Neuron (in vitro differentiated cells): ENCODE measurements around the gene EEF1A2.

Experiments used
- H2AFZ ChIP-seq: one replicate; pipeline ENCODE4 v1.6.1; 2013; ENCODE audit warnings: low read depth, mild to moderate bottlenecking, inconsistent platforms, low read length, moderate library complexity
- H3K27me3 ChIP-seq: one replicate; pipeline ENCODE4 v1.6.1; 2013; ENCODE audit warnings: low read length; ENCODE audit not compliant: insufficient read depth
- H3K36me3 ChIP-seq: one replicate; pipeline ENCODE4 v1.6.1; 2013; ENCODE audit warnings: low read length; ENCODE audit not compliant: insufficient read depth
- H3K4me1 ChIP-seq: one replicate; pipeline ENCODE4 v1.6.1; 2013; ENCODE audit warnings: low read length; ENCODE audit not compliant: insufficient read depth
- H3K4me3 ChIP-seq: 2 replicates; pipeline ENCODE4 v1.5.1; 2013; ENCODE audit warnings: mild to moderate bottlenecking, low read length, moderate library complexity
- H3K9me3 ChIP-seq: one replicate; pipeline ENCODE4 v1.6.1; 2013; ENCODE audit warnings: low read length

The EEF1A2 gene

GRCh38 chr20:63505723-63506122 is 6.8 kb upstream of the EEF1A2 start:
- no peaks in the 10 kb centered on the region for H3K27me3 ChIP-seq
- H3K4me1 ChIP-seq, result peaks cover 21% of the 10 kb centered on the region
- H3K9me3 ChIP-seq, result peaks cover 12% of the 10 kb centered on the region
- no peaks in the 10 kb centered on the region for H3K36me3 ChIP-seq
- no peak overlapping the region for H2AFZ ChIP-seq
- no peak overlapping the region for H3K4me3 ChIP-seq

DNA sequence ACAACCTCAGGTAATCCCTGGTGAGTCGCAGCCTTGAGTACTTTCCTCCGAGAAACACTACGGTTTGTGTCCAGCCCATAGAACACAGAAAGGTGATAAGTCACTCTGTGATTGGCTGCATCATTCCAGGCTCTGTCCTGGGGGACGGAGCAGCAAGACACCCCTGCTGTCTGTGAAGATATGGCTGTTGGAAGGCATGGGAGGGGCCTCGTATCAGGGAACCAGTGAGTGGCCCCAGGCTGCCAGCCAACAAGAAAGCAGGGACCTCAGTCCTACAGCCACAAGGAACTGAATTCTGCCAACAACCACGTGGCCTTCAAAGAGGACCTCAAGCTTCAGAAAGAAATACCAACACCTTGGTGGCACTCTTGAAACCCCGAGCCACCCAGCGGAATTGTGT is 6.4 kb upstream of the EEF1A2 start:
- peaks cover 12% of the 10 kb centered on the region for H3K9me3 ChIP-seq
- no peak overlapping the region for H2AFZ ChIP-seq
- no peaks in the 10 kb centered on the region for H3K36me3 ChIP-seq
- peaks cover 21% of the 10 kb centered on the region for H3K4me1 ChIP-seq
- no peak overlapping the region for H3K4me3 ChIP-seq
- no peaks in the 10 kb centered on the region for H3K27me3 ChIP-seq

DNA sequence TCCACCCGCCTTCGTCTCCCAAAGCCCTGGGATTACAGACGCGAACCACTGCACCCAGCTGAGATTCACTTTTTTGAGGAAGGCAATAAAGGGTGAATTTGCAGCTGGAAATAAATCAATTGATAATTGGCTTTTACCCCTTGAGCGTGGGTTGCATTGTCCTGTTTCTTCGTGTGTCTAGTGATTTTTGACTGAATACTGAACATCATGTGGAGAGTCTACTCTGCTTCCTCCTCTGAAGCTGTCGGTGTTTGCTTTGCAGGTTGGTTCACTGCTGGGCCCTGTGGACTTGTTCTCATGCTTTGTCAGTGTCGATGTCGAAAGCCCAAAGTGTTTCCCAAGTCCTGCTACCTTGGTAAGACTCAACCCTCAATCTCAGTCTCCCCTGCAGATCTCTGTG is 5.8 kb upstream of the EEF1A2 start:
- Histone ChIP-seq H3K27me3 (no peaks in the 10 kb centered on the region), H3K4me3 (no peak overlapping the region), H3K4me1 (peaks cover 21% of the 10 kb centered on the region)

DNA sequence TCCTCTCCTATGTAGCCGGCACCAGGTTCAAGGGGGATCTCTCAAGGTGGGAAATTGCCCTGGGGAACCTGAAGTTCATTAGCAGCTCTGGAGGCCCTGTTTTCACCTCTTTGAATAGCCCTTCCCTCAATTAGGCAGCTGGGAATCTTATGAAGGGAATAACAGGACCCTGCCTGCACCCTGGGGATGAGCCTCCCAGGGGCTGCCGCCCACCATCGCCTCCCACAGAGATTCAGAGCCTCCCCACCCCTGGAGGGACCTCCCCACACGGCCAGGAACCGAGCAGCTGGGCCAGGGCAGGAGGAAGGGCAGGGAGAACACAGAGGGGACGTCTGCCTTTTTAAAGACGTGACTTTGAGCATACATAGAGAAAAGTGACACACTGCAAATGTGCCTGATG is 4.6 kb upstream of the EEF1A2 start:
- H3K4me1 ChIP-seq, result peaks cover 25% of the 10 kb centered on the region
- no peaks in the 10 kb centered on the region for H3K36me3 ChIP-seq
- peaks cover 12% of the 10 kb centered on the region for H3K9me3 ChIP-seq
- H3K27me3 ChIP-seq, result no peaks in the 10 kb centered on the region
- no peak overlapping the region for H3K4me3 ChIP-seq
- no peak overlapping the region for H2AFZ ChIP-seq

More for the DNA sequence above, 5.8 kb upstream of the EEF1A2 start:
- H3K9me3 ChIP-seq, result peaks cover 12% of the 10 kb centered on the region
- H3K36me3 ChIP-seq, result no peaks in the 10 kb centered on the region
- H2AFZ ChIP-seq, result no peak overlapping the region

GRCh38 chr20:63502671-63503172 is 3.8 kb upstream of the EEF1A2 start:
- H3K36me3 ChIP-seq, result no peaks in the 10 kb centered on the region
- no peak overlapping the region for H3K4me3 ChIP-seq
- peaks cover 31% of the 10 kb centered on the region for H3K4me1 ChIP-seq
- no peak overlapping the region for H2AFZ ChIP-seq
- peaks cover 5% of the 10 kb centered on the region for H3K27me3 ChIP-seq
- peaks cover 12% of the 10 kb centered on the region for H3K9me3 ChIP-seq

DNA sequence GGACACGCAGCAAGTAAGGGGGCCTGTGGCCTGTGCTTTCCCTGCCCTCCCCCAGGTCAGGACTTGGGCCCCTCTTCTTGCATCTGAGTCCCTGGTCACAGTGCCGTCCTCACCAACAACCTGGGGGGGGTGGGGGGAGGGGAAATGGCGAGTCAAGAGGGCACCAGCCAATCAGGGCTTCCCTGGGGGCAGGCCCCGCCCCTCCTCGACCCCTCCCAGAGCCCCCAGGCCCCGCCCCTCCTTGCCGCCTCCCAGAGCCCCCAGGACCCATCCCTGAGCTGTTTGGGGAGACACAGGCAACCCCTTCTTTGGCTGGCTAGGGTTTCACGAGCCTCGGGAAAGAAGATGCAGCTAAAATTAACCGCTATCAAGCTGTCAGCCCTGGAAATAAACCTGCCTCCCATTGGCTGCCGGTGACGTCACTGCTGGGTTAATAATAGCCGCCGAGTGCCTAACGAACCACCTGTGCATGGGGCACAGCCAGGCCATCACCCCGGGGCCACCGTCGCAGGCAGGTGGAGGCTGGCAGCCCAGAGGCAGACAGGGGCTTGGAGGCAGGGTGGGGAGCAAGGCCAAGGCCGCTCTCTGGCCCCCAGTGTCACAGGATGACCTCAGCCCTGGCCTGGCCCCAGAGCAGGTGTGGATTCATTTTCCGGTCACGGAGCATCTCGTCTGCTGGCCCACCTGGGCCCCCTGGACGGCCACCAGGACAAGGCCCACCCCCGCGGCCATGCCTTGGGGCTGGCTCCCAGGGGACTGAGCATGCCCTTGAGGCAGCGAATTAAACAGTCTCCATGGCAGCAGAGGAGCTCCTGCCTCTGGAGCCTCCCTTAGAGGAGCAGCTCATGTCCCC is 3.2 kb upstream of the EEF1A2 start:
- Histone ChIP-seq H3K4me1 (peaks cover 31% of the 10 kb centered on the region), H2AFZ (no peak overlapping the region), H3K4me3 (no peak overlapping the region), H3K9me3 (peaks cover 8% of the 10 kb centered on the region), H3K36me3 (no peaks in the 10 kb centered on the region), H3K27me3 (peaks cover 10% of the 10 kb centered on the region)

DNA sequence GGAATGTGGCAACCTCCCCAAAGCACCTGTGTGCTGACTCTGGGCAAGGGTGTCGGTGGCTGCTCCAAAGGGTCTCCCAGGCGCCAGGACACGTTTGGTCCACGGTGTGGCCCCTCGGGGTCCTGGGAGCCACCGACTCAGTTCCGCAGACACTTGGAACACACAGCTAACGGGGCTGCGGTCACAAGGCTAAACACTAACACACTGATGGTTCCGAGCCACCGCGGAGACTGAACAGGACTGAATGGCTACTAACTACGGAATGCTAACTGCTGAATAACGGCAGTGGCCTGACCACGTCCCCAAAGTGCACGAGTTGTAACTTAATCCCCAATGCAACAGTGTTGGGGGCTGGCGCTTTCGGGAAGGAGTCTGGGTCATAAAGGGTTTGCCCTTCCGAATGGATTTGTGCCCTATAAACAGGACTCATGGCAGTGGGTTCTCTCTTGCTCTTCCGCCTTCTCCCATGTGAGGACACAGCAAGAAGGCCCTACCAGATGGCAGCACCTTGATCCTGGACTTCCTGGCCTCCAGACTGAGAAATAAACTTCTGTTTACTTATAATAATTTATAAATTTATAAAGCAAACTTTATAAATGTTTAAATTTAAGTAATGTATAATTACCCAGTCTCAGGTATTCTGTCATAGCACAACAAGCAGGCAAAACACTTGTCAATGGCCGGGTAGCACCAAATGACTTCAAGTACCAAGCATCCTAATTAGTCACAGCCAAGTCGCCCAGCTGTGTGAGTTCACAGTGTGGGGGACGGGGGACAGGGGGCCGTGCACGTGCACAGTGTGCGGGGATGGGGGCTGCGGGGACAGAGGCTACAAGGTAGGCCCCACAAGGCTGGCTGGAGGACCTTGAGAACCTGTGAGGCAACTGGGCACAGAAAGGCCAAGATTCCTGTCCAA is 2.3 kb upstream of the EEF1A2 start:
- H3K4me1 ChIP-seq, result peaks cover 31% of the 10 kb centered on the region
- H3K27me3 ChIP-seq, result peaks cover 10% of the 10 kb centered on the region
- no peak overlapping the region for H2AFZ ChIP-seq
- H3K4me3 ChIP-seq, result no peak overlapping the region
- H3K36me3 ChIP-seq, result no peaks in the 10 kb centered on the region
- peaks cover 8% of the 10 kb centered on the region for H3K9me3 ChIP-seq

DNA sequence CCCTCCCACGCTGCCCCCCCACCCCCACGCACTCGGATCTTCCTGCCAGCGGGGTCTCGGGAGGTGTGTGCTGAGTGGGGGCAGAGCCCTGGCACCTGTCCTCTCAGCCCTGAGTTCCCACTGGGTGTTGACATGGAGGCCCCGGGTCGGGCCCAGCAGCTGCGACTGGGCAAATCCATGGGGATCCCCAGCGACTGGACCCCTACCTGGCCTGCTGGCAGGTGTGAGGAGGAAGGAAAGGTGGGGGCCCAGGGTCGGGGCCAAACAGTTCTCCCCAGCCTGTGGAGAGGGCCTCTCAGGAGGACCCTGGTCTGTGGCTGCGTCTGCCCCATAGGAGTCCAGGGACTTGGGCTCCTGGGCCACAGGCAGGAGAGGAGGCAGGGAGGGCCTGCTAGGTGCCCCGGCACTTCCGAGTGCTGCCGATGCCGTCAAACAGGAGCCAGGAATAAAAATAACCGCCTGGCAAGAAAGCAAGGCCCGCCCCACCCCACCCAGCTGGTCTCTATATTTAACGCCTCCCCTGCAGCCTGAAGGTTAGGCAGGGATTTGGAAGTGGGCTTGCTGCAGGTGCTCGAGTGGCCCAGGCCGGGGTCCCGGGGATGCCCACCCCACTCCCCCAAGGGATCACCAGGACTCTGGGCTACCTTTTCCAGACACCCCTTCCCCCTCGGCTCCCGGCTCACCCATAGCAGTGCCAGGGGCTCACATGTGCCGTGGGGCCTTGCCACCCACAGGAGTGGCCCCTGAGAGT is 1.4 kb upstream of the EEF1A2 start:
- Histone ChIP-seq H2AFZ (no peak overlapping the region), H3K4me1 (peaks cover 31% of the 10 kb centered on the region), H3K27me3 (peaks cover 10% of the 10 kb centered on the region), H3K9me3 (peaks cover 3% of the 10 kb centered on the region), H3K36me3 (no peaks in the 10 kb centered on the region), H3K4me3 (no peak overlapping the region)

GRCh38 chr20:63499338-63499969 is 571 bp upstream of the EEF1A2 start:
- no peaks in the 10 kb centered on the region for H3K36me3 ChIP-seq
- peaks cover 31% of the 10 kb centered on the region for H3K4me1 ChIP-seq
- peak overlapping the region; percentile 24 for H3K4me3 ChIP-seq
- H3K27me3 ChIP-seq, result peaks cover 10% of the 10 kb centered on the region
- no peaks in the 10 kb centered on the region for H3K9me3 ChIP-seq
- H2AFZ ChIP-seq, result no peak overlapping the region

DNA sequence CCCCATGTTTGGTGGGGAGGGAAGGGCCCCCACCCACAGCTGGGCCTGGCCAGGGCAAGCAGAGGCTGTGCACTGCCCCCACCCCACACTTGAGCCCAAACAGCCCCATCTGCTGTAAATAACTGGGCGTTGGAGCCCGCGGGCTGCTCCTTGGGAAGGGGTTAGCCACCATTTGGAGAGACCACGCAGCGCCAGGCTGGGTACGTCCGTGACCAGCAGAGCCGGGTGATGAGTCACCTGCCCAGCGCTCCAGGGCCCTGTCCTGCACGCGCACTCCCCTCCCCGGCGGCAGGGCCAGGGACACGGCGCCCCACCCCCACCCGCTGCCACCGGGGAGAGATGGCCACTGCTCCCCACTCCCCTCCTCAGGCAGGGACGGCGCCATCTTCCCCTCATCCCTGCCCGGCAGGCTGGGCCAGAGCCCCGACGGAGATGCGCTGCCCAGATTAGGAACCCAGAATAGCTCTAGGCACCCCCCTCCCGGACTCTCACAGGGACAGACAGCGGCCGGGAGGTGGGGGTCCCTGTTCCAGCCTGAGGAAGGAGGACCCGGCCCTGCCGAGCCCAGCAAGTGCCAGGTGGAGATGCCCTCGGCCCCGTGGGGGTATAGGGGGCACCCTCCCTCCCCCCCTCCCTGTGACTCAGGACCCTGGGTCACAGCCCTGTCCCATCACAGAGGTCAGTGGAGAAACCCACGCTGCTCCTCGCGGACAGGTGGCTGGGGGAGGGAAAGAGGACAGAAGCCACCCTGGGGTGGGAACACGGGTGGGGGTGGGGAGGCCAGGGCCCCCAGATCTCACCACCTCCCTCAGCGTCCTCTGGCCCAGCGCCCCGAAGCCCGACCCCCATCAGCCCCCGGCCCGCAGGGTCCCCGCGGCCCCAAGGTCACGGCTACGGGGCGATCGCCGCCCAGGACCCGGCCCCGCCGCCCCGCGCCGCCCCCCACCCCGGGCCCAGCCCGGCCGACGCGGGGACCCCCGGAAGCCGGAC is 642 bp downstream of the EEF1A2 start:
- no peaks in the 10 kb centered on the region for H3K9me3 ChIP-seq
- peaks cover 10% of the 10 kb centered on the region for H3K27me3 ChIP-seq
- no peaks in the 10 kb centered on the region for H3K36me3 ChIP-seq
- peak overlapping the region; percentile 30 for H3K4me3 ChIP-seq
- no peak overlapping the region for H2AFZ ChIP-seq
- peaks cover 23% of the 10 kb centered on the region for H3K4me1 ChIP-seq

DNA sequence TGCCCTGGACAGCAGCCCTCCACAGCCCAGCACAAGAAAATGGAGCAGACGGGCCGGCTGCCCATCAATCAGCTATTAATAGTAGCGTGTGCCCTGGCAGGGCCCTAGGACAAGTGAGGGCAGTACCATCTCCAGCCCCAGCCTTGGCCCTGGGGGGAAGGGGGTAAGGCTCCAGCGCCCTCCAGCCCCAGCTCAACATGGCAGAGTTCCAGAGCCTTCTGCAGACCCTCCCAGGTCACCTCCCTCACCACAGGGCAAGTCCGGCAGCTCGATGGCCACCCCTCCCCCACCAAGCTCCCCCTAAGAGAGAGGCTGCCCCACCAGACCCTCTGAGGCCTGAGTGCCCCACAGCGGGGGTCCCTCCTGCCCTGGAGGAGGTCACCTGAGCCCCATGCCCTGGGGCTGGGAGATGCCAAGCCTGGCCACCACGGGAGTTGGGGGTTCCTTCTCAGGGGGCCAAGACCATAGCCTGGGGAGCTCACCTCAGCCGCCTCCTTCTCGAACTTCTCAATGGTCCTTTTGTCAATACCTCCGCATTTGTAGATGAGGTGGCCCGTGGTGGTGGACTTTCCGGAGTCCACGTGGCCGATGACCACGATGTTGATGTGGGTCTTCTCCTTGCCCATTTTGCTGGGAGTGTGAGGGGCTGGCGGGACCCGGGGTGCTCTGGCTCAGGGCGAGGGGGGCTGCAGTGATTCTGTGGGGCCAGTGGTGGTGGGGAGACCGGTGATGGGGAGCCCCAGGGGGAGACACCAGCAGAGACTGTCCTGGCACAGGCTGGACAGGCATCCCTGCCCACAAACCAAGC is 1.5 kb downstream of the EEF1A2 start:
- peaks cover 10% of the 10 kb centered on the region for H3K27me3 ChIP-seq
- H3K4me3 ChIP-seq, result no peak overlapping the region

More for the DNA sequence above, 1.5 kb downstream of the EEF1A2 start:
- Histone ChIP-seq H3K9me3 (peaks cover 5% of the 10 kb centered on the region), H3K36me3 (peaks cover 6% of the 10 kb centered on the region), H3K4me1 (peaks cover 14% of the 10 kb centered on the region), H2AFZ (no peak overlapping the region)
